HEK293T (cell line): ENCODE measurements around the gene TXNRD2.
A peak's percentile ranks its signal among the peaks of the same experiment; 100 is the strongest.

ENCODE experiments used
- CTCF ChIA-PET: fragments of 350-600 bp; formaldehyde crosslinking; extraction: SDS; loops from one replicate; lab custom pipeline; 2021; ENCODE audit warnings: antibody characterized with exemption, inconsistent platforms; lab: Yijun Ruan, JAX
- POLR2A ChIA-PET: fragments of 350-600 bp; formaldehyde crosslinking; extraction: SDS; loops from one replicate; lab custom pipeline; 2020; ENCODE audit warnings: antibody characterized with exemption, inconsistent platforms; lab: Yijun Ruan, JAX
- DNase-seq: peaks from one replicate; pipeline ENCODE4 v3.0.0; 2012; ENCODE audit warnings: mixed read lengths; ENCODE audit errors: extremely low spot score
- ARNT ChIP-seq: fragments of 450-650 bp; IDR thresholded peaks from 2 replicates; pipeline ENCODE4 v1.6.1; 2017; ENCODE audit warnings: mild to moderate bottlenecking
- BHLHE40 ChIP-seq: fragments of 450-650 bp; IDR thresholded peaks from 2 replicates; pipeline ENCODE4 v1.6.1; 2016; ENCODE audit warnings: mild to moderate bottlenecking, moderate library complexity, borderline replicate concordance
- CTBP1 ChIP-seq: fragments of 450-650 bp; IDR thresholded peaks from 2 replicates; pipeline ENCODE4 v1.6.1; 2016; ENCODE audit warnings: borderline replicate concordance
- ELF4 ChIP-seq: fragments of 450-650 bp; IDR thresholded peaks from 2 replicates; pipeline ENCODE4 v1.6.1; 2017; ENCODE audit warnings: antibody characterized with exemption
- FOXA1 ChIP-seq: fragments of 450-650 bp; IDR thresholded peaks from 2 replicates; pipeline ENCODE4 v1.6.1; 2016; ENCODE audit warnings: mild to moderate bottlenecking
- FOXK2 ChIP-seq: fragments of 450-650 bp; IDR thresholded peaks from 2 replicates; pipeline ENCODE4 v1.6.1; 2016; ENCODE audit warnings: mild to moderate bottlenecking
- FOXM1 ChIP-seq: fragments of 450-650 bp; IDR thresholded peaks from 2 replicates; pipeline ENCODE4 v1.6.1; 2017; ENCODE audit warnings: mild to moderate bottlenecking, borderline replicate concordance
- HDGF ChIP-seq: fragments of 450-650 bp; IDR thresholded peaks from 2 replicates; pipeline ENCODE4 v1.6.1; 2017; ENCODE audit warnings: antibody characterized with exemption, borderline replicate concordance
- L3MBTL2 ChIP-seq: fragments of 450-650 bp; conservative IDR thresholded peaks from 2 replicates; pipeline ENCODE4 v1.6.1; 2016; ENCODE audit warnings: mild to moderate bottlenecking
- LEF1 ChIP-seq: fragments of 450-650 bp; IDR thresholded peaks from 2 replicates; pipeline ENCODE4 v1.6.1; 2017; ENCODE audit warnings: mild to moderate bottlenecking, borderline replicate concordance
- NFRKB ChIP-seq: fragments of 450-650 bp; IDR thresholded peaks from 2 replicates; pipeline ENCODE4 v1.6.1; 2016; ENCODE audit warnings: mild to moderate bottlenecking, moderate library complexity
- SP1 ChIP-seq: fragments of 450-650 bp; IDR thresholded peaks from 2 replicates; pipeline ENCODE4 v1.6.1; 2017
- SUZ12 ChIP-seq: fragments of 450-650 bp; IDR thresholded peaks from 2 replicates; pipeline ENCODE4 v1.6.1; 2016; ENCODE audit warnings: mild to moderate bottlenecking
- TARDBP ChIP-seq: fragments of 450-650 bp; IDR thresholded peaks from 2 replicates; pipeline ENCODE4 v1.6.1; 2016
- ZNF384 ChIP-seq: fragments of 450-650 bp; IDR thresholded peaks from 2 replicates; pipeline ENCODE4 v1.6.1; 2016
- TF ChIP-seq, protein P1 (sequence below): fragments of 450-650 bp; IDR thresholded peaks from 2 replicates; pipeline ENCODE4 v1.6.1; 2016

The TXNRD2 gene

DNA sequence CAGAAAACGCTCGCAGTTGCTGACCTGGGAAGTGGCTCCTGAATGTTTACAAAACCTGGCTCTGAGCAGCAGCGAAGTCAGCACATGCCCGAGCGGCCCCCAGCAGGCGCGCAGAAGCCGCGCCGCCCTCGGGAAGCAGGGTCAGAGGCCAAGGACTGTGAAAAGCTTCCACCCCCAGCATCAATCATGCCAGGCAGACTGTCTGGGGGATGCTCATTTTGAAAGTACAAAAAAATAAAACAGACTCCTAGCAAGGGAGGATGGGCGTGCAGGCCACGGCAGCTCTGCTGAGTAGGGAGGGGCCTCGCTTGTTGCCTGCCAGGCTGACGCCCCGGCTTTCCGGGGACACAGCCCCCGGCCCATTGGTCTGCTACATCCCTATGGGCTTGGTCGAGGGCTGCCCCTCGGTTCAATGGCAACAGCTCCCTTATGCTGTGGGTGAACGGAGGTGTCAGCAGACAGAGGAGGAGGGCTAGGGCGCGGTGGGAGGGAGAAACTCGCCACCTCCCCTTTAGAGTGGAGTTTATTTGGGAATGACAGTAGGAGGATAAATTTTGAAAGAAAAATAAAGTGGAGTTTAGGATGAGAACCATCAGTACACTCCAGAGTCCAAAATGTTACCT is 49.2 kb downstream of the TXNRD2 start:
- TF ChIP-seq ELF4 (no peak), BHLHE40 (no peak), NFRKB (no peak), CTBP1 (no peak), TARDBP (no peak), FOXA1 (no peak), L3MBTL2 (peak; percentile 71)
- TF ChIP-seq, protein P1, sequence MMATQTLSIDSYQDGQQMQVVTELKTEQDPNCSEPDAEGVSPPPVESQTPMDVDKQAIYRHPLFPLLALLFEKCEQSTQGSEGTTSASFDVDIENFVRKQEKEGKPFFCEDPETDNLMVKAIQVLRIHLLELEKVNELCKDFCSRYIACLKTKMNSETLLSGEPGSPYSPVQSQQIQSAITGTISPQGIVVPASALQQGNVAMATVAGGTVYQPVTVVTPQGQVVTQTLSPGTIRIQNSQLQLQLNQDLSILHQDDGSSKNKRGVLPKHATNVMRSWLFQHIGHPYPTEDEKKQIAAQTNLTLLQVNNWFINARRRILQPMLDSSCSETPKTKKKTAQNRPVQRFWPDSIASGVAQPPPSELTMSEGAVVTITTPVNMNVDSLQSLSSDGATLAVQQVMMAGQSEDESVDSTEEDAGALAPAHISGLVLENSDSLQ, result 0 out of 2 replicates have a peak, but pooled peaks have one; percentile 47
- no peak for DNase-seq
- ChIA-PET CTCF (interaction anchor here (1.5 kb wide), 1 partner anchor 18 kb away, joined by 7 read pairs; no protein-coding TSS in a partner anchor), POLR2A (interaction anchor here (1.5 kb wide), 1 partner anchor 37 kb away, joined by 6 read pairs; no protein-coding TSS in a partner anchor)

DNA sequence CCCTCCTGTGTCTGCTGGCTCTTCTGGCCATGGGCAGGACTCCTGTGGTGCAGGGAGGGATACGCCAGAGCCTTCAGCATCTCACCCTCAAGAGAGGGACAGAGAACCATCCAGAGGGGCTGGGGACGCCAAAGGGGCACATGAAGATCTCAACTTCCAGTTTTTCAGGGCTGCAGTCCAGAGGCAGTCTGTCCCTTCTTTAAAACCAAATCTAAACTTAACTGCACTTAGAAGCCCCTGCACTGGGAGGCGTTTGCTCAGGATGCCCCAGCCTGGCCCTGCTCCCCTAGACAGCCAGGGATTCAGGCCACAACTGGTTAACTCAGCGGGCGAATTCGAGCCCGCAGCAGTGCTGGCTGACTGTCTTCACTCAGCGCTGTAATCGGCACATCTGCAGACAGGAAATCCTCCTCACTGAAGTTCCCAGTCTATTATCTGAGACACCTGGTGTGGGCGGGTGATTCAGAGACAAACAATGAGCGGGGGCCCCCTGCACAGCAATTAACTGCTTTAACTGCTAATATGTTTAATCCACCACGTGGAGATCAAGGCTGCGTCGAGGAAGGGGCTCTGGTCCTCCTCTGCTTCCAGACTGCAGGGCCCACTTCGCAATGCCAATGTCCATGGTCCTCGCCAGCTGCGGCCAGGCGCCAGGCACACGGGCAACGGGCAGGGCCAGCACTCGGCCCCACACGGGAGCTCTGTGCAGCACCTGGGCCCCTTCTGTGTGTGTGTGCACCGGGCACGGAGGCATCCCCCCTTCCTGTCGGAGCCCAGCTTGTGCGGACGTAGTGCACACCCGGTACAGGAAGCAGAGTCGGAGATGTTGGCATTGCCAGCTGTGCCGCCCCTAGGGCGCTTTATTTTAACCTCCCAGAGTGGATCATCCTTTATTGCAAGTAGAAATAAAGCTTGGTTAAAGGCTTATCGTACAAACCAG is 50.0 kb downstream of the TXNRD2 start:
- no peak for DNase-seq
- TF ChIP-seq ELF4 (no peak), HDGF (no peak), LEF1 (no peak), SP1 (no peak), L3MBTL2 (no peak), FOXK2 (no peak), NFRKB (no peak), CTBP1 (no peak), FOXA1 (no peak), ARNT (no peak), FOXM1 (no peak), BHLHE40 (no peak), ZNF384 (no peak), TARDBP (no peak), SUZ12 (no peak)
- TF ChIP-seq, protein P1, result no peak
- POLR2A ChIA-PET, result interaction anchor here (0.9 to 1.5 kb wide), 4 partner anchors 22 to 168 kb away, joined by 3 to 6 read pairs (median 3); partner anchors contain the start of genes GNB1L and RTL10
- CTCF ChIA-PET, result interaction anchor here (1.5 kb wide), 1 partner anchor 19 kb away, joined by 7 read pairs; no protein-coding TSS in a partner anchor

DNA sequence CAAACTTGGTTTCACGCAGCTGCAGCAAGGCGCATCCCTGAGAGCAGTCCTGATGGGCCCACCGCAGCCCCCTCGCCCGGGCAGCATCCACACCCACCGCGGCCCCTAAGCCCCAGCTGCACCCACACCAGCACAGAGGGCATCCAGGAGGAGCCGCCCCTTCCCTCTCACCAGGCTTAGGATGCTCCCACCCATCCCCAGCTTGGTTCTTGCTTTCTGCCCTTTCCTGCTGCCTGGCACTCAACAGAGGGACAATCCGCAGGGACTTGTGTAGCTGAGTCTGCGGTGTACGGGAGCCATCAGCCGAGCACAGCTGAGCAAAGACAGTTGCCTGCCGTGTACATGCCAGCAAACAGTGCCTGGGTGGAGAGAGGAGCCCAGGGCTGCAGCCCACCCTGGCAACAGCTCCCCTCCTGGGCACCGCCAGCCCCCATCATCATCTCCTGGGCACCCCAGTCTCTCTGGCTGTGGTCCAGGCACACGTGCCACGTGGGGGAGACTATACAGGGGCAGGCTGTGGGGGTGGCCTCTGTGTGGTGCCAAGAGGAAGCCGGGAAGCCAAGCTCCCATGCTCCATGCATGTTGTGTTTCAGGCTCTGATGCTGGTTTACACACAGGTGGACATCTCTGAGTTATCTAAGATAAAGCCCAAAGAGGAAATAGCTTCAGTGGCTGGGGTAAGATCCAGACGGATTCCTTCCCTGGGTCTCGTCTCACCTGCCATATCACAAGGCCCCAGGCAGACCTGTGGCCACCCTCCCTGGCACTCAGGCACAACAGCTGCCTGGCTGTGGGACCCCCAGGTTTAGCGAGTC is 50.9 kb downstream of the TXNRD2 start:
- CTCF ChIA-PET, result interaction anchor here (0.8 to 1.5 kb wide), 4 partner anchors 14 to 160 kb away, joined by 3 to 7 read pairs (median 4); no protein-coding TSS in a partner anchor
- no peak for DNase-seq
- POLR2A ChIA-PET, result interaction anchor here (0.8 to 1.2 kb wide), 4 partner anchors 21 to 167 kb away, joined by 3 read pairs; partner anchors contain the start of genes GNB1L and RTL10
- TF ChIP-seq FOXA1 (no peak), L3MBTL2 (no peak), FOXM1 (no peak), ZNF384 (no peak), BHLHE40 (no peak), ELF4 (no peak), HDGF (no peak)
- TF ChIP-seq, protein P1, result no peak

DNA sequence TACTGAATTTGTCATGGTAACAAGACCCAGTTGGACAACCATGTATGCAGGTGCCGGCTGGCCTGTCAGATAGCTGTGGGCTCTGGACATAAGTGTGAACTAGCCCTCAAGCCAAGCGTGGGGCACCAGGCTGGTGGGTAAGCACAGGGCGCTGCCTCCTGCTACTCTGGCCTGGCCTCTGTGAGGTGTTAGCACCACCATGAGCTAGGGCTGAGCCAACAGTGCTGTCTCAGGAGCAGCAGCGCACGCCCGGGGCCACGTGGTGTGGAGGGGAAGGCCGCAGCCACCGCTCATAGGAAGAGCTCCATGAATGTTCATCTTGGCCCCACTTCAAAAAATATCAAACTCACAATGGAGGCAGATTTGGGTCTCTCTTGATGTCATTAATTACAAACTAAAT is 51.7 kb downstream of the TXNRD2 start:
- no peak for TF ChIP-seq SUZ12
- TF ChIP-seq BHLHE40, result no peak
- no peak for TF ChIP-seq L3MBTL2
- TF ChIP-seq HDGF, result no peak
- no peak for TF ChIP-seq ZNF384
- no peak for TF ChIP-seq FOXA1
- no peak for TF ChIP-seq FOXK2
- TF ChIP-seq, protein P1, result no peak
- TF ChIP-seq FOXM1, result no peak
- no peak for TF ChIP-seq CTBP1
- no peak for TF ChIP-seq TARDBP
- TF ChIP-seq ELF4, result no peak
- no peak for TF ChIP-seq SP1
- TF ChIP-seq LEF1, result no peak
- TF ChIP-seq NFRKB, result no peak
- TF ChIP-seq ARNT, result no peak
- CTCF ChIA-PET, result interaction anchor here (0.8 to 1.3 kb wide), 3 partner anchors 15 to 160 kb away, joined by 3 to 5 read pairs (median 4); no protein-coding TSS in a partner anchor
- DNase-seq, result no peak
- POLR2A ChIA-PET, result interaction anchor here (1.2 kb wide), 1 partner anchor 166 kb away, joined by 3 read pairs; no protein-coding TSS in a partner anchor
